Suprapubic skin (tissue), 4 donors: ENCODE results near the gene POLR1C. TPM values are rescaled to one million over a fixed set of nuclear protein-coding genes. Genes with fewer than 3 reads are reported as not detected.

ENCODE experiments used
- DNase-seq, 2 donors: peaks; one replicate each; pipeline ENCODE4 v3.0.0-alpha.2; 2019; ENCODE audit warnings: low spot score in 2 of 2
- H3K27ac ChIP-seq: fragments of 200-600 bp; sonication (generic); one replicate; pipeline ENCODE4 v1.5.1; 2019
- H3K27me3 ChIP-seq: fragments of 200-600 bp; sonication (generic); one replicate; pipeline ENCODE4 v1.5.1; 2019
- H3K36me3 ChIP-seq: fragments of 200-600 bp; sonication (generic); one replicate; pipeline ENCODE4 v1.5.1; 2019
- H3K4me1 ChIP-seq: fragments of 200-600 bp; sonication (generic); one replicate; pipeline ENCODE4 v1.5.1; 2019
- H3K4me3 ChIP-seq: fragments of 200-600 bp; sonication (generic); one replicate; pipeline ENCODE4 v1.5.1; 2019; ENCODE audit warnings: mild to moderate bottlenecking
- H3K9me3 ChIP-seq: fragments of 200-600 bp; sonication (generic); one replicate; pipeline ENCODE4 v1.5.1; 2019
- CTCF ChIP-seq, 2 donors: fragments of 200-600 bp in 1 of 2; fragments of 450-650 bp in 1 of 2; sonication (generic) in 1 of 2; IDR thresholded peaks; one replicate each; pipeline ENCODE4 v1.5.1; 2016 to 2019; ENCODE audit warnings: antibody characterized with exemption in 2 of 2, mild to moderate bottlenecking in 1 of 2, moderate library complexity in 1 of 2
- EP300 ChIP-seq: sonication (generic); formaldehyde crosslinking; IDR thresholded peaks from one replicate; pipeline ENCODE4 v1.6.1; 2017; ENCODE audit warnings: antibody characterized with exemption
- POLR2A ChIP-seq, 2 donors: fragments of 450-650 bp; IDR thresholded peaks; one replicate each; pipeline ENCODE4 v1.6.1; 2017; ENCODE audit warnings: antibody characterized with exemption in 2 of 2, mild to moderate bottlenecking in 2 of 2, moderate library complexity in 2 of 2
- POLR2AphosphoS5 ChIP-seq, 3 donors: sonication (generic); formaldehyde crosslinking; IDR thresholded peaks; one replicate each; pipeline ENCODE4 v1.6.1; 2017; ENCODE audit warnings: antibody characterized with exemption in 3 of 3
- WGBS: methylation state at CpG from one replicate; pipeline ENCODE4 v1.1.5; 2018; 5-methylcytosine and 5-hydroxymethylcytosine counted together
- total RNA-seq, 4 donors: library from RNA; depleted of rRNA; stranded (reverse); fragments of >200 nt; gene quantifications; one replicate each; pipeline ENCODE4 v1.1.0, GENCODE V29; 2016

The POLR1C gene
- total RNA-seq, 4 donors from 2014 or later = 31.1 to 44.7 (median 35.6) TPM

GRCh38 chr6:43515808-43516207 is 1.1 kb upstream of the POLR1C start:
- Histone ChIP-seq H3K27me3 (no peaks in the 10 kb centered on the region), H3K27ac (peak overlapping the region; percentile 77), H3K36me3 (peaks cover 61% of the 10 kb centered on the region), H3K4me3 (peak overlapping the region; percentile 93), H3K9me3 (no peaks in the 10 kb centered on the region), H3K4me1 (peaks cover 52% of the 10 kb centered on the region)
- WGBS = 65% methylated on average over 9 of the region's 9 CpGs
- TF ChIP-seq POLR2A (IDR thresholded peaks at IDR 0.05) (no peak), CTCF (IDR thresholded peaks at IDR 0.05) (no peak), EP300 (no peak), POLR2AphosphoS5 (IDR thresholded peaks at IDR 0.05) (no peak)
- DNase-seq = no peak

GRCh38 chr6:43516367-43516696 is 557 bp upstream of the POLR1C start:
- Histone ChIP-seq H3K36me3 (peaks cover 62% of the 10 kb centered on the region), H3K4me1 (peaks cover 47% of the 10 kb centered on the region), H3K9me3 (no peaks in the 10 kb centered on the region), H3K27ac (peak overlapping the region; percentile 77), H3K27me3 (no peaks in the 10 kb centered on the region), H3K4me3 (peak overlapping the region; percentile 93)
- WGBS = 3% methylated on average over 10 of the region's 10 CpGs
- TF ChIP-seq CTCF (IDR thresholded peaks at IDR 0.05) (no peak), POLR2AphosphoS5 (IDR thresholded peaks at IDR 0.05) (no peak), POLR2A (IDR thresholded peaks at IDR 0.05) (no peak), EP300 (no peak)
- DNase-seq = no peak

GRCh38 chr6:43517505-43518357 is 842 bp downstream of the POLR1C start:
- WGBS = 2% methylated on average over 10 of the region's 10 CpGs
- TF ChIP-seq POLR2A (IDR thresholded peaks at IDR 0.05) (no peak), CTCF (IDR thresholded peaks at IDR 0.05) (no peak), POLR2AphosphoS5 (IDR thresholded peaks at IDR 0.05) (no peak), EP300 (no peak)
- no peaks in the 10 kb centered on the region for H3K27me3 ChIP-seq
- H3K9me3 ChIP-seq = no peaks in the 10 kb centered on the region
- H3K4me3 ChIP-seq = peak overlapping the region; percentile 93
- DNase-seq = no peak
- H3K27ac ChIP-seq = peak overlapping the region; percentile 77
- peaks cover 47% of the 10 kb centered on the region for H3K4me1 ChIP-seq
- peaks cover 62% of the 10 kb centered on the region for H3K36me3 ChIP-seq

- H3K36me3 ChIP-seq = peaks cover 65% of the 10 kb centered on the region
- TF ChIP-seq POLR2AphosphoS5 (IDR thresholded peaks at IDR 0.05) = no peak
- no peak for TF ChIP-seq POLR2A (IDR thresholded peaks at IDR 0.05)
- TF ChIP-seq EP300 = no peak
- H3K27ac ChIP-seq = no peak overlapping the region
- peaks cover 34% of the 10 kb centered on the region for H3K4me1 ChIP-seq
- H3K27me3 ChIP-seq = no peaks in the 10 kb centered on the region
- 97% methylated on average over 5 of the region's 8 CpGs for WGBS
- no peak overlapping the region for H3K4me3 ChIP-seq
- no peaks in the 10 kb centered on the region for H3K9me3 ChIP-seq
- no peak for DNase-seq
Observed at GRCh38 chr6:43520097-43520496, 3.2 kb downstream of the POLR1C start.

GRCh38 chr6:43521836-43522235 is 4.9 kb downstream of the POLR1C start:
- H3K4me3 ChIP-seq = no peak overlapping the region
- H3K4me1 ChIP-seq = peaks cover 23% of the 10 kb centered on the region
- DNase-seq = no peak
- H3K27ac ChIP-seq = no peak overlapping the region
- WGBS = 63% methylated on average over 2 of the region's 2 CpGs
- H3K9me3 ChIP-seq = no peaks in the 10 kb centered on the region
- no peaks in the 10 kb centered on the region for H3K27me3 ChIP-seq
- no peak for TF ChIP-seq POLR2A (IDR thresholded peaks at IDR 0.05)
- no peak for TF ChIP-seq CTCF (IDR thresholded peaks at IDR 0.05)
- no peak for TF ChIP-seq POLR2AphosphoS5 (IDR thresholded peaks at IDR 0.05)
- TF ChIP-seq EP300 = no peak
- peaks cover 77% of the 10 kb centered on the region for H3K36me3 ChIP-seq
